H9 (cell line): ENCODE data around the gene DPH7. TPM values are rescaled to one million over a fixed set of nuclear protein-coding genes. Genes with fewer than 3 reads are reported as not detected.

Experiments
- DNase-seq: peaks from one replicate; pipeline ENCODE4 v3.0.0-alpha.2; 2017
- H2AFZ ChIP-seq: one replicate; pipeline ENCODE4 v1.6.1; 2013; ENCODE audit warnings: mild to moderate bottlenecking, low read length, control low read depth, moderate library complexity
- H2AK5ac ChIP-seq: 2 replicates; pipeline ENCODE4 v1.6.1; 2013; ENCODE audit warnings: low read length, control low read depth, mixed read lengths; ENCODE audit not compliant: insufficient read length
- H2BK120ac ChIP-seq: one replicate; pipeline ENCODE4 v1.6.1; 2013; ENCODE audit warnings: low read depth, mild to moderate bottlenecking, low read length, control low read depth, inconsistent platforms; ENCODE audit not compliant: poor library complexity, severe bottlenecking
- H2BK12ac ChIP-seq: 2 replicates; pipeline ENCODE4 v1.6.1; 2013; ENCODE audit warnings: low read length, control low read depth, mixed read lengths, low read depth; ENCODE audit not compliant: insufficient read length
- H2BK15ac ChIP-seq: 2 replicates; pipeline ENCODE4 v1.6.1; 2013; ENCODE audit warnings: low read depth, low read length, control low read depth
- H2BK20ac ChIP-seq: one replicate; pipeline ENCODE4 v1.6.1; 2013; ENCODE audit warnings: low read depth, mild to moderate bottlenecking, low read length, control low read depth, inconsistent platforms; ENCODE audit not compliant: poor library complexity, severe bottlenecking
- H2BK5ac ChIP-seq: 2 replicates; pipeline ENCODE4 v1.6.1; 2013; ENCODE audit warnings: low read length, control low read depth, mixed read lengths; ENCODE audit not compliant: insufficient read length
- H3K14ac ChIP-seq: 2 replicates; pipeline ENCODE4 v1.6.1; 2013; ENCODE audit warnings: low read length, control low read depth; ENCODE audit not compliant: insufficient read depth
- H3K18ac ChIP-seq: 2 replicates; pipeline ENCODE4 v1.6.1; 2013; ENCODE audit warnings: low read depth, mild to moderate bottlenecking, mixed read lengths, low read length, control low read depth; ENCODE audit not compliant: insufficient read length
- H3K23ac ChIP-seq: 2 replicates; pipeline ENCODE4 v1.6.1; 2013; ENCODE audit warnings: low read length, control low read depth, mixed read lengths, low read depth; ENCODE audit not compliant: insufficient read length
- H3K23me2 ChIP-seq: 2 replicates; pipeline ENCODE4 v1.6.1; 2013; ENCODE audit warnings: low read depth, mild to moderate bottlenecking, mixed read lengths, low read length, control low read depth; ENCODE audit not compliant: insufficient read length, poor library complexity, severe bottlenecking
- H3K27ac ChIP-seq: 2 replicates; pipeline ENCODE4 v1.5.1; 2013; ENCODE audit warnings: low read length, control low read depth, mixed read lengths, low read depth; ENCODE audit not compliant: insufficient read length
- H3K27me3 ChIP-seq: 2 replicates; pipeline ENCODE4 v1.6.1; 2013; ENCODE audit warnings: low read length, control low read depth, inconsistent platforms; ENCODE audit not compliant: insufficient read depth
- H3K4ac ChIP-seq: 2 replicates; pipeline ENCODE4 v1.6.1; 2013; ENCODE audit warnings: low read depth, mild to moderate bottlenecking, control low read depth, inconsistent platforms, low read length, moderate library complexity
- H3K4me1 ChIP-seq: 2 replicates; pipeline ENCODE4 v1.6.1; 2013; ENCODE audit warnings: low read length, control low read depth, inconsistent platforms; ENCODE audit not compliant: insufficient read depth
- H3K4me2 ChIP-seq: 2 replicates; pipeline ENCODE4 v1.6.1; 2013; ENCODE audit warnings: low read length, control low read depth, mixed read lengths; ENCODE audit not compliant: insufficient read length, insufficient read depth
- H3K56ac ChIP-seq: 2 replicates; pipeline ENCODE4 v1.6.1; 2013; ENCODE audit warnings: low read depth, mild to moderate bottlenecking, mixed read lengths, low read length, control low read depth; ENCODE audit not compliant: insufficient read length
- H3K79me1 ChIP-seq: 2 replicates; pipeline ENCODE4 v1.6.1; 2013; ENCODE audit warnings: low read depth, mild to moderate bottlenecking, moderate library complexity, low read length, control low read depth, inconsistent platforms; ENCODE audit not compliant: insufficient read depth, poor library complexity, severe bottlenecking
- H3K79me2 ChIP-seq: 2 replicates; pipeline ENCODE4 v1.6.1; 2013; ENCODE audit warnings: low read length, control low read depth, inconsistent platforms; ENCODE audit not compliant: insufficient read depth
- H3K9ac ChIP-seq: 2 replicates; pipeline ENCODE4 v1.6.1; 2013; ENCODE audit warnings: low read length, control low read depth, mixed read lengths; ENCODE audit not compliant: insufficient read length; ENCODE audit errors: extremely low read depth
- H3K9me3 ChIP-seq: one replicate; pipeline ENCODE4 v1.6.1; 2013; ENCODE audit warnings: low read depth, low read length, inconsistent platforms; ENCODE audit not compliant: control insufficient read depth
- H3T11ph ChIP-seq: one replicate; pipeline ENCODE4 v1.6.1; 2013; ENCODE audit warnings: mild to moderate bottlenecking, low read length, control low read depth, inconsistent platforms
- H4K20me1 ChIP-seq: one replicate; pipeline ENCODE4 v1.6.1; 2013; ENCODE audit not compliant: control insufficient read depth, insufficient read length, insufficient read depth
- H4K5ac ChIP-seq: 2 replicates; pipeline ENCODE4 v1.6.1; 2013; ENCODE audit warnings: low read depth, mild to moderate bottlenecking, mixed read lengths, low read length, control low read depth; ENCODE audit not compliant: insufficient read length
- H4K8ac ChIP-seq: replicated peaks from 2 replicates; pipeline ENCODE4 v1.6.1; 2013; ENCODE audit warnings: low read length, control low read depth, mixed read lengths, low read depth; ENCODE audit not compliant: insufficient read length
- H4K91ac ChIP-seq: 2 replicates; pipeline ENCODE4 v1.6.1; 2013; ENCODE audit warnings: low read depth, mild to moderate bottlenecking, moderate library complexity, mixed read lengths, low read length, control low read depth; ENCODE audit not compliant: insufficient read length
- H3K27ac Mint-ChIP-seq, 3 experiments: 2 replicates in 2 of 3; 3 replicates in 1 of 3; pipeline ENCODE4 v1.8.0; 2020 to 2021; ENCODE audit warnings: mixed read lengths in 3 of 3, mild to moderate bottlenecking in 1 of 3, moderate library complexity in 1 of 3
- H3K27me3 Mint-ChIP-seq: 2 replicates; pipeline ENCODE4 v1.8.0; 2021; ENCODE audit warnings: low read depth, mild to moderate bottlenecking, moderate library complexity, mixed read lengths
- H3K36me3 Mint-ChIP-seq, 3 experiments: 2 replicates in 2 of 3; 3 replicates in 1 of 3; pipeline ENCODE4 v1.8.0; 2020 to 2021; ENCODE audit warnings: low read depth in 3 of 3, mixed read lengths in 3 of 3; ENCODE audit not compliant: insufficient read depth in 1 of 3
- H3K4me1 Mint-ChIP-seq, 2 experiments: 2 replicates each; pipeline ENCODE4 v1.8.0; 2020; ENCODE audit warnings: mixed read lengths in 2 of 2
- H3K4me3 Mint-ChIP-seq, 2 experiments: 2 replicates in 1 of 2; 3 replicates in 1 of 2; pipeline ENCODE4 v1.8.0; 2020 to 2021; ENCODE audit warnings: mild to moderate bottlenecking in 2 of 2, mixed read lengths in 2 of 2, moderate library complexity in 1 of 2
- H3K9me3 Mint-ChIP-seq, 2 experiments: 2 replicates in 1 of 2; 3 replicates in 1 of 2; pipeline ENCODE4 v1.8.0; 2020; ENCODE audit warnings: mild to moderate bottlenecking in 2 of 2, mixed read lengths in 2 of 2, moderate library complexity in 1 of 2
- CTCF ChIP-seq: fragments of 200-600 bp; sonication (generic); conservative IDR thresholded peaks from 3 replicates; pipeline ENCODE4 v1.8.0; 2021; ENCODE audit warnings: antibody characterized with exemption, mild to moderate bottlenecking
- whole genome bisulfite sequencing: extraction: QIAGEN DNeasy Blood & Tissue Kit; methylation state at CpG from one replicate; pipeline ENCODE4 v1.1.7; 2013; ENCODE audit warnings: missing lambda C conversion rate, low lambda C conversion rate, mixed read lengths; ENCODE audit not compliant: insufficient read length; ENCODE audit errors: extremely low coverage; 5-methylcytosine and 5-hydroxymethylcytosine counted together
- total RNA-seq: library from RNA; stranded (reverse); gene quantifications from 2 replicates; pipeline ENCODE4 v1.2.1, GENCODE V29; 2021

The DPH7 gene
- total RNA-seq, 1 experiment from 2014 or later = 51.3 TPM

DNA sequence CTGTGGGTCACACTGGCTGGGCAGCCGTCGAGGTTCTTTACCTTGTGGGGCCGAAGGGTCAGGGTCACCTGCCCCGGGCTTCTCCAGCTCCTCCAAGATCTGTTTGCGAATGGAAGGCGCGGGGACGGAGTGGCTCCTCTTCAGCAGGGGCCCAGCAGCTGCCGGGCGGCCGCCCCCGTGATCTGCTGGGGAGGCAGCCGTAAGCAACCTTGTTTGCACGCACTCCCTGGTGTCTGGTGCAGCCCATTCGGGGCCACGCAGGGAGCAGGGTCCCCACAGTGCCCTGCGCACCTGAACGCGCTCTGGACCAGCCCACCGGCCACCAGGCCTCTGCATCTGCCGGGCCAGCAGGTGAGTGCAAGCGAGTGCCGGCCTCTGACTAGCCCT lies 63.4 kb downstream of the DPH7 start:
- Mint-ChIP-seq H3K36me3 (peaks cover 0 to 2% (median 0%) of the 10 kb centered on the region in 3 experiments; a peak in 4 of 7 replicates), H3K27ac (no peak overlapping the region), H3K27me3 (peaks cover 3% of the 10 kb centered on the region), H3K4me1 (no peaks in the 10 kb centered on the region), H3K4me3 (no peak overlapping the region), H3K9me3 (peaks cover 9 to 32% of the 10 kb centered on the region in 2 experiments)
- Histone ChIP-seq H3K27me3 (no peaks in the 10 kb centered on the region), H3K18ac (no peak overlapping the region), H4K91ac (no peak overlapping the region), H4K8ac (no peak overlapping the region), H3K23me2 (no peaks in the 10 kb centered on the region), H2BK12ac (no peak overlapping the region), H4K20me1 (no peaks in the 10 kb centered on the region), H3K23ac (no peak overlapping the region), H3K4me1 (no peaks in the 10 kb centered on the region), H3K9ac (no peak overlapping the region), H2BK20ac (no peak overlapping the region), H3K56ac (no peak overlapping the region), H3K14ac (no peak overlapping the region), H2AFZ (no peak overlapping the region), H3K79me1 (no peaks in the 10 kb centered on the region), H3K9me3 (no peaks in the 10 kb centered on the region), H3T11ph (no peak overlapping the region), H2BK5ac (no peak overlapping the region), H3K79me2 (no peaks in the 10 kb centered on the region), H2BK15ac (no peak overlapping the region), H2AK5ac (no peak overlapping the region), H4K5ac (no peak overlapping the region), H3K4ac (no peak overlapping the region), H3K4me2 (no peak overlapping the region), H2BK120ac (no peak overlapping the region), H3K27ac (no peak overlapping the region)
- no CpG with 5 or more reads among the region's 23 CpGs for WGBS
- no peak for TF ChIP-seq CTCF
- DNase-seq = peak; percentile 34
